T-cell (primary cell): ENCODE measurements around the gene SLC23A1. TPM values are rescaled to one million over a fixed set of nuclear protein-coding genes. Genes with fewer than 3 reads are reported as not detected.

Experiments used
- ATAC-seq, 4 experiments: fragments of 200-7000 bp in 3 of 4; fragments of 150-1000 bp in 1 of 4; cut with Tn5 transposase; replicated peaks in 1 of 4; 1 replicate in 3 of 4; 2 replicates in 1 of 4; pipeline ENCODE4 v1.10.0; 2021; ENCODE audit warnings: moderate library complexity in 3 of 4, mild to moderate bottlenecking in 2 of 4, moderate number of reproducible peaks in 1 of 4
- CTCF ChIA-PET, 2 donors: fragments of 300-600 bp; sonication (Branson Sonifier 250); formaldehyde crosslinking; loops; one replicate each; lab custom pipeline; 2022; ENCODE audit warnings: antibody characterized with exemption in 2 of 2; lab: Charles Lee
- POLR2A ChIA-PET, 2 donors: fragments of 300-600 bp; sonication (Branson Sonifier 250); formaldehyde crosslinking; loops; one replicate each; lab custom pipeline; 2022; ENCODE audit warnings: antibody characterized with exemption in 2 of 2; lab: Charles Lee
- DNase-seq, 35 experiments: peaks; one replicate each; pipeline versions ENCODE4 v3.0.0 to v3.0.0-alpha.2; 2013 to 2023
- H3K27ac ChIP-seq: one replicate; pipeline ENCODE4 v1.5.1; 2013; ENCODE audit warnings: low read length
- H3K27me3 ChIP-seq, 2 experiments: replicated peaks in 1 of 2; 1 replicate in 1 of 2; 2 replicates in 1 of 2; pipeline versions ENCODE4 v1.6.1 to v1.7.0; 2013; ENCODE audit warnings: low read length in 1 of 2, mixed read lengths in 1 of 2; ENCODE audit not compliant: control insufficient read depth in 2 of 2, insufficient read depth in 2 of 2; ENCODE audit errors: extremely low read depth in 1 of 2
- H3K36me3 ChIP-seq, 2 donors: 1 replicate in 1 of 2; 2 replicates in 1 of 2; pipeline versions ENCODE4 v1.6.1 to v1.7.0; 2013; ENCODE audit warnings: low read length in 1 of 2; ENCODE audit not compliant: control insufficient read depth in 2 of 2, insufficient read depth in 1 of 2; ENCODE audit errors: extremely low read depth in 1 of 2
- H3K4me1 ChIP-seq, 2 experiments: 1 replicate in 1 of 2; 2 replicates in 1 of 2; pipeline versions ENCODE4 v1.6.1 to v1.7.0; 2013; ENCODE audit warnings: low read length in 2 of 2, mixed read lengths in 1 of 2; ENCODE audit not compliant: insufficient read depth in 2 of 2, control insufficient read depth in 1 of 2; ENCODE audit errors: extremely low read depth in 1 of 2
- H3K4me3 ChIP-seq, 2 donors: 1 replicate in 1 of 2; 2 replicates in 1 of 2; pipeline versions ENCODE4 v1.5.1 to v1.7.0; 2013; ENCODE audit warnings: mild to moderate bottlenecking in 2 of 2, low read length in 1 of 2, moderate library complexity in 1 of 2; ENCODE audit not compliant: control insufficient read depth in 1 of 2; ENCODE audit errors: extremely low read depth in 1 of 2
- H3K9me3 ChIP-seq: 2 replicates; pipeline ENCODE4 v1.7.0; 2013
- H3K27ac Mint-ChIP-seq, 2 donors: one replicate each; pipeline ENCODE4 v1.8.0; 2020 to 2021; ENCODE audit warnings: mild to moderate bottlenecking in 2 of 2, mixed read lengths in 2 of 2
- H3K27me3 Mint-ChIP-seq, 2 donors: one replicate each; pipeline ENCODE4 v1.8.0; 2021 to 2022; ENCODE audit warnings: mixed read lengths in 2 of 2
- H3K36me3 Mint-ChIP-seq: one replicate; pipeline ENCODE4 v1.8.0; 2021; ENCODE audit warnings: mixed read lengths
- H3K4me1 Mint-ChIP-seq, 3 donors: one replicate each; pipeline ENCODE4 v1.8.0; 2020 to 2022; ENCODE audit warnings: mixed read lengths in 3 of 3, mild to moderate bottlenecking in 1 of 3
- H3K4me3 Mint-ChIP-seq, 3 donors: one replicate each; pipeline ENCODE4 v1.8.0; 2020 to 2022; ENCODE audit warnings: mild to moderate bottlenecking in 3 of 3, mixed read lengths in 3 of 3, moderate library complexity in 3 of 3
- H3K9me3 Mint-ChIP-seq, 3 donors: one replicate each; pipeline ENCODE4 v1.8.0; 2020 to 2022; ENCODE audit warnings: mixed read lengths in 3 of 3
- WGBS: methylation state at CpG from one replicate; pipeline ENCODE4 v1.1.5; 2013; ENCODE audit warnings: missing lambda C conversion rate; ENCODE audit not compliant: insufficient coverage; 5-methylcytosine and 5-hydroxymethylcytosine counted together
- total RNA-seq, 35 experiments: library from RNA in 6 of 35; stranded (reverse) in 6 of 35; fragments of 120-200 nt in 1 of 35; gene quantifications; one replicate each; pipeline versions ENCODE4 v1.2.1 to v1.2.4 and lab custom pipeline; 2013 to 2026

Gene SLC23A1
- total RNA-seq, 5 donors from 2014 or later (not counting 1 experiment from before 2014, with no cell fraction given) = 0.15 to 0.86 TPM; not detected in 3

DNA sequence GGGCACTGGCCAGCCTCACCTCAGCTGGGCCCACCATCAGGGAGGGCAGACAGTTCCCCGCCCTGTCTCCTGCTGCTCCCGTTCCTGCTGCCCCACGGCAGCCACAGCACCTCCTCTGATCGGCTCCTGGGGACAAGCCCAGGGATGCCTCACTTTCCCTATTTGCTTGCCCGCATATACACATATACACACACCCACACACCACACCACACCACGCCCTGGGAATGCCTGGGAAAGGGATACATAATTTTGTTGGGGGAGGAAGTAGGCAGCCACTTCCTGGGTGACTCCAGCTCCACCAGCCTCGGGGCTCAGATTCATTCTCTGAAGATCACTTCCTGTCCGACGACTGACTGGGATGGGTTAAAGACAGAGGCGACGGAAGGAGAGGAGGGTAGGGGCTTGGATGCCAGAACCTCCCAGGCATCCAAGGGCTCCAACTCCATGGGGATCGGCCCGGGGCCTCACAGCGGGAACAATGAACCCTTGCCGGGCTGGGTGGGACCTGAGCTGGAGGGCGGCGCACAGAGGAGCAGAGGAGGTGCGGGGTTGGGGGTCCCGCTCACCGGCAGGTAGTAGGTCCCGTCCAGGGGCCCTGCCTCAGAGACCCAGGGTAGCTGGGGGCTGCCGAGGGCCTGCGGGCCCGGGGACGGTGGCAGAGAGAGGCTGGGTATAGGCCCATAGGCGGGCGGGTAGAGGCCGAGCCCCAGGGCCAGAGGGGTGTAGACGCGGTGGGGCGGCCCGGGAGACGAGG, 8.7 kb upstream of the SLC23A1 start:
- peaks cover 2 to 69% of the 10 kb centered on the region in 2 experiments for H3K4me1 ChIP-seq
- no peaks in the 10 kb centered on the region for H3K36me3 Mint-ChIP-seq

DNA sequence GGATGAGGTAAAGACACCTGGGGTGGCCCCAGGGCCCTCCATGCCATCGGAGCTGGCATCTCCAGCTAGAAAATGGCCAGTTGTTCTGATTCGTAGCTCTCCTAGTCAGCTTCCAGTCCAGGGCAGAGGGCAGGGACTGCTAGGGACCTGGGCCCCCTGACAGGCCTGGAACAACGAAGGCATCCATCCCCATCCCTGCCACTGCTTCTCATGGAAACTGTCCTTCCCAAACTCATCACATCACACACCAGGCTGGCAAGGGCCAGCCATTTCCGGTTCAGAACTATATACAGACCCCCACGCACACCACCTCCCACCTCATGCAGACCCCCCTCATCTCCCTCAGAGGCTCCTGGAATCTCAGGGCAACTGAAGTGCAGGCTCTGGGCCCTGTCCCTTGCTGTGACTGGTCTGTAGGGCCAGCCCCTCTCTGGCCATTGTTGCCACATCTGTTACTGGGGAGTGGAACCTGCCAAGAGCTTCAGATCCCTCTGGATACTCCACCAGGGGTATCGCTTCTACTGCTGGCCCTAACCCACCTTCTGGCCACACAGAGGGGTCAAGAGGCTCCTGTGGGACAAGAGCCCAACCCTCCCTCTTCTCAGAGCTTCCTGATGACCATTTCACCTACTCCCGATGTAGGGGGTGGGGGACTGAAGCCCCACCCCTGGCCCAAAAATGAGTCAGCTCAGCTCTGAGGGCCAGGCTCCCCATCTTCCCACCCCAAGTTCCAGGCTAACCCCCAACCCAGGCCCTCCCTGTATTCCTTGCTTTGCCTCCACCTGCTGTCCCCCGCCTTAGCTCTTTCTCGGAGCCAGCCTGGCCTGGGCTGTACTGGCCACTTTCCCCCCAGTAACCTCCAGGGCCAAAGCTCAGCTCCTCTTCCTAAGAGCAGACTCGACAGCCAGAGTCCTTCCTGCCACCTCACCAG, 7.8 kb upstream of the SLC23A1 start:
- no peaks in the 10 kb centered on the region for H3K36me3 Mint-ChIP-seq
- peak overlapping the region; percentile 77 for H3K27ac ChIP-seq
- ATAC-seq = no peak
- no peak overlapping the region for H3K4me3 ChIP-seq
- no peaks in the 10 kb centered on the region for H3K9me3 ChIP-seq
- H3K36me3 ChIP-seq = no peaks in the 10 kb centered on the region
- peak overlapping the region; percentile 79 to 89 for H3K27ac Mint-ChIP-seq
- H3K27me3 ChIP-seq = peaks cover 0 to 9% of the 10 kb centered on the region in 2 experiments
- no peaks in the 10 kb centered on the region for H3K9me3 Mint-ChIP-seq
- no peak for DNase-seq
- H3K4me3 Mint-ChIP-seq = peak overlapping the region; percentile 77 to 89 (median 81)
- peaks cover 2 to 69% of the 10 kb centered on the region in 2 experiments for H3K4me1 ChIP-seq
- 76% methylated on average over 6 of the region's 10 CpGs for WGBS
- no peaks in the 10 kb centered on the region for H3K27me3 Mint-ChIP-seq
- CTCF ChIA-PET = interaction anchor here (0.5 to 1.4 kb wide), 4 partner anchors 12 to 49 kb away, joined by 4 to 6 read pairs (median 4); partner anchors contain the start of gene SPATA24 (in 2 of the 2)
- peaks cover 33 to 50% (median 49%) of the 10 kb centered on the region in 3 donors for H3K4me1 Mint-ChIP-seq
- POLR2A ChIA-PET = no interaction called here

More for the DNA sequence above, 8.7 kb upstream of the SLC23A1 start:
- CTCF ChIA-PET = interaction anchor here (0.5 to 1.4 kb wide), 5 partner anchors 11 to 50 kb away, joined by 3 to 6 read pairs (median 4); partner anchors contain the start of gene SPATA24 (in 2 of the 2)
- Histone ChIP-seq H3K9me3 (no peaks in the 10 kb centered on the region), H3K27me3 (peaks cover 0 to 9% of the 10 kb centered on the region in 2 experiments), H3K36me3 (no peaks in the 10 kb centered on the region), H3K27ac (peak overlapping the region; percentile 77), H3K4me3 (peak overlapping the region in 1 of 2 donors; percentile 83)
- peaks cover 33 to 44% (median 43%) of the 10 kb centered on the region in 3 donors for H3K4me1 Mint-ChIP-seq
- POLR2A ChIA-PET = no interaction called here
- H3K9me3 Mint-ChIP-seq = no peaks in the 10 kb centered on the region
- WGBS = 40% methylated on average over 25 of the region's 33 CpGs
- peak overlapping the region; percentile 77 to 89 (median 81) for H3K4me3 Mint-ChIP-seq
- peak in 2 of 4 experiments; percentile 0 to 14 for ATAC-seq
- peak in 1 of 35 experiments; percentile 31 for DNase-seq
- H3K27ac Mint-ChIP-seq = peak overlapping the region; percentile 72 to 89
- H3K27me3 Mint-ChIP-seq = no peaks in the 10 kb centered on the region

DNA sequence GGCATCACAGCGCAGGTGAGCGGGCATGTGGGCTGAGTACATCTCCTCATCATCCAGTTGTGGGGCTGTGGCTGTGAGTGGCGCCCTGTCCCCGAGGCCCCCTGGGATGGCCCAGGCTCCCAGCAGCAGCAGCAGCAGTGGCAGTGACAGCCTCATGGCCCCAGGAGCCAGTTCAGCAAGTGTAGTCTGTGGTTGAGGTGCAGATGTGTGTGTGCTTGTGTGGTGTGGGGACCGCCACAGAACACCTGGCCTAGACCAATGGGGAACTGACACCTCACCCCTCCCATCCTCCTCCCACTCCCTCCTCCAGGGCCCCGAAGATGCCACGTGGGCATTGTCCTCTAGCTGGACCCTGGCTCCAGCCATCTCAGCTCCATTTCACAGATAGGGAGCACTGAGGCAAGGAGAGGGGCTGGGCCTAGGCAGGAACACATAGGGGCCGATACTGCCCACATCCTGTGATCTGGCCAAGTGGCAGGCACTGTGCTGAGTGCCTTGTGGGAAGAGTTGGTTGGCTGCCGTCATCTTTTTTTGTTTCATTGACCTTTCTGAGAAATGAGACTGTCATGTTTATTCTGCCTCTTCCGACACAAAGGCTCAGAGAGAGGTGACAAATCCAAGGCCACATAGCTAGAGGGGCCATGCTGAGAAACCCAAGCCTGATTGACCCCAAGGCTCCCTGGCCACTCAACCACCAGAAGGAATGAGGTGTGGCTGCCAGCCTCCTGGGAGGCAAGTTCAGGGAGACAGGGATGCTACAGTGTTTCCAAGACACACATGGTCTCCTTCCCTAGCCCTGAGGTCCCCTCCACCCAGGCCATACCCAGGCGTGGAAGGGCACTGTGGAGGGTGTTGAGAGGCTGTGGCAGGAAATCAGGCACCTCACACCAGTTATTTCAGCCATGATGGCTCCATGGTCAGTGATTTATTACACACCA, 6.9 kb upstream of the SLC23A1 start, which contains the start of gene MZB1:
MZB1 (minus strand) TSS at position 213 of the 938 bp plus-strand sequence; CDS start at position 156, 57 bp downstream.
- H3K4me1 ChIP-seq = peaks cover 2 to 73% of the 10 kb centered on the region in 2 experiments
- Mint-ChIP-seq H3K27me3 (no peaks in the 10 kb centered on the region), H3K4me1 (peaks cover 39 to 60% (median 59%) of the 10 kb centered on the region in 3 donors), H3K27ac (peak within 1 kb of the TSS; percentile 79 to 84), H3K9me3 (no peaks in the 10 kb centered on the region), H3K36me3 (no peaks in the 10 kb centered on the region), H3K4me3 (peak within 1 kb of the TSS in 2 of 3 donors; percentile 43 to 89)
- H3K9me3 ChIP-seq = no peaks in the 10 kb centered on the region
- peak in 3 of 4 experiments; percentile 7 to 30 (median 27) for ATAC-seq
- POLR2A ChIA-PET = no interaction called here
- no peak within 1 kb of the TSS for H3K4me3 ChIP-seq
- 10% methylated on average over 6 of the region's 11 CpGs for whole genome bisulfite sequencing
- peak within 1 kb of the TSS; percentile 77 for H3K27ac ChIP-seq
- DNase-seq = peak in 34 of 35 experiments; percentile 22 to 80 (median 59)
- CTCF ChIA-PET = no interaction called here
- no peaks in the 10 kb centered on the region for H3K36me3 ChIP-seq
- H3K27me3 ChIP-seq = peaks cover 0 to 9% of the 10 kb centered on the region in 2 experiments

DNA sequence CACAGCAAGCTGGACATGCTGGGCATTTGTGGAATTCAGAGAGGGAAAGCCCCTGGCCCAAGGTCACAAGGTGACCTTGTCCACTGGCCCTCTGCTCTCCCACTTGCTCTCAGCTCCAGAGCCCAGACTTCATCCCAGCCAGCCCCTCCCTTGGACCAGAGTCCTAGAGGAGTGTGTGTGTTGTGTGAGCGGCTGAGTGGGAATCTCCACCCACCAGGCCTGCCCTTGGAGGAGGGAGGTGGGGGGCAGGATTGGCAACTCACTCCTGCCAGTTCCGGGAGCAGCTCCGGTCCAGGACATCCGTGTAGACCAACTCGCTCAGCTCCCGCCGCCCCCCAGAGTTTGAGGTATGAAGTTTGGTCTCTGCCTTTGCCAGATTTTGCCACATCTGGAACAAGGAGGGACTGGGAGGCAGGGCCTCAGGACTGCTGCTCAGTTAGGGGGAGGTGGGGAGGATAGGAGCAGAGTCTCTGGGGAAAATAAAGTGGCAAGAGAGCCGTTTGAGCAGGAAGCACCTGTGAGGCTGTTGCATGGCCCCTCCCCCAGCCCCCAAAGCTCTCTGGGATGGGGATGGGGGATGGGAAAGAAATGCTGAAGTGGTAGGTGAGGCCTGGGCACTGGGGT, 5.2 kb upstream of the SLC23A1 start:
- Mint-ChIP-seq H3K4me1 (peaks cover 49 to 71% (median 64%) of the 10 kb centered on the region in 3 donors), H3K4me3 (peak overlapping the region in 1 of 3 donors; percentile 22), H3K27ac (no peak overlapping the region), H3K27me3 (no peaks in the 10 kb centered on the region), H3K36me3 (no peaks in the 10 kb centered on the region), H3K9me3 (no peaks in the 10 kb centered on the region)
- DNase-seq (no peak), ATAC-seq (no peak)
- 92% methylated on average over 5 of the region's 8 CpGs for WGBS
- no peaks in the 10 kb centered on the region for H3K9me3 ChIP-seq
- no peak overlapping the region for H3K27ac ChIP-seq
- CTCF ChIA-PET = interaction anchor here in 1 of 2 donors (0.6 kb wide), 1 partner anchor 184 kb away, joined by 6 read pairs; no protein-coding TSS in a partner anchor
- POLR2A ChIA-PET = no interaction called here
- H3K27me3 ChIP-seq = peaks cover 0 to 1% of the 10 kb centered on the region in 2 experiments
- no peak overlapping the region for H3K4me3 ChIP-seq
- H3K36me3 ChIP-seq = no peaks in the 10 kb centered on the region
- peaks cover 5 to 76% of the 10 kb centered on the region in 2 experiments for H3K4me1 ChIP-seq

DNA sequence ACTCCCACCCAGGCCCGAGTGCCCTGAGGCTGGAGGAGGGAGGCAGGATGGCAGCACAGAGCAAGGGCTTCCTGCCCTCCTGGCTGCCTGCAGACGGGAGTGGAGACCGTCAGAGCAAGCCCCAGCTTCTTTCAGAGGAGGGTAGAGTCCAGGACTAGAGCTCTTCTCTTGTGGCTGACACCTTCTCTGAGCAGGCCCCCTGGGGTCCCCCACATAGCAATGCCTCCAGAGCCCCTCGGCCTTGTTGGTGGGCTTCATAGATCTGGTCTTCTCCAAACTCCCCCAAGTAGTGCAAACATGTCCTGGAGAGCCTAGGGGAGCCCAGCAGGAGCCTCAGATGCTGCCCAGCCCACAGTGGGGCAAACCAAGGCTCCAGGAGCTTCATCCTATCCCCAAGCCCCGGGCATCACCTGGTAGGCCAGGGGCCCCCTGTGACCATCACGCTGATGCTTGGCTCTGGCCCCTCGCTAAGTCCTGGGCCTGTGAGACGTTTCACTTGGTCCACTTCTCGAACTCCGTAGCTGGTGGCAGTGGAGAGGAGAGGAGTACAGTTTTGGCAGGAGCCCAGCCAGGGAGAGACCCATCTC, 4.6 kb upstream of the SLC23A1 start:
- Histone ChIP-seq H3K4me3 (no peak overlapping the region), H3K9me3 (no peaks in the 10 kb centered on the region), H3K27ac (no peak overlapping the region), H3K27me3 (no peaks in the 10 kb centered on the region), H3K36me3 (no peaks in the 10 kb centered on the region), H3K4me1 (peaks cover 5 to 70% of the 10 kb centered on the region in 2 experiments)
- Mint-ChIP-seq H3K9me3 (no peaks in the 10 kb centered on the region), H3K36me3 (no peaks in the 10 kb centered on the region), H3K27ac (peak overlapping the region; percentile 34 to 36), H3K4me3 (peak overlapping the region in 1 of 3 donors; percentile 22), H3K27me3 (no peaks in the 10 kb centered on the region), H3K4me1 (peaks cover 49 to 68% (median 60%) of the 10 kb centered on the region in 3 donors)
- ChIA-PET CTCF (interaction anchor here in 1 of 2 donors (0.6 kb wide), 1 partner anchor 184 kb away, joined by 6 read pairs; no protein-coding TSS in a partner anchor), POLR2A (no interaction called here)
- ATAC-seq = no peak
- WGBS = 73% methylated on average over 9 of the region's 10 CpGs
- no peak for DNase-seq
